ENCODE data around the gene EFCC1. TPM values are rescaled to one million over a fixed set of nuclear protein-coding genes. Genes with fewer than 3 reads are reported as not detected.

The EFCC1 gene
- total RNA-seq: 0.14 TPM in 1 of 2 replicates, not detected in the other

- no peak for TF ChIP-seq CTCF (IDR thresholded peaks at IDR 0.05; ENCODE audit: insufficient read depth, low read length, poor library complexity, severe bottlenecking)
- DNase-seq (ENCODE audit: low read depth): no peak
- Histone ChIP-seq H3K36me3 (ENCODE audit: control insufficient read depth, insufficient read depth, low read length) (no peaks in the 10 kb centered on the region), H3K27me3 (ENCODE audit: control insufficient read depth, insufficient read depth, low read length) (peaks cover 69% of the 10 kb centered on the region), H3K4me3 (ENCODE audit: low read depth, low read length) (peak within 1 kb of the TSS; percentile 18)
Observed at GRCh38 chr3:129001101-129001805, at the start of gene EFCC1. Gene EFCC1 (plus strand): TSS chr3:129001304. CDS start chr3:129001629, 325 bp downstream.

- no peak overlapping the region for H3K4me3 ChIP-seq (ENCODE audit: low read depth, low read length)
- no peaks in the 10 kb centered on the region for H3K36me3 ChIP-seq (ENCODE audit: control insufficient read depth, insufficient read depth, low read length)
- DNase-seq (ENCODE audit: low read depth): no peak
- TF ChIP-seq CTCF (IDR thresholded peaks at IDR 0.05; ENCODE audit: insufficient read depth, low read length, poor library complexity, severe bottlenecking): no peak
- H3K27me3 ChIP-seq (ENCODE audit: control insufficient read depth, insufficient read depth, low read length): no peaks in the 10 kb centered on the region
Observed at GRCh38 chr3:128956440-128956839, 44.7 kb upstream of the EFCC1 start.

GRCh38 chr3:128965280-128965679 is 35.8 kb upstream of the EFCC1 start:
- DNase-seq (ENCODE audit: low read depth): no peak
- Histone ChIP-seq H3K36me3 (ENCODE audit: control insufficient read depth, insufficient read depth, low read length) (no peaks in the 10 kb centered on the region), H3K27me3 (ENCODE audit: control insufficient read depth, insufficient read depth, low read length) (peaks cover 6% of the 10 kb centered on the region), H3K4me3 (ENCODE audit: low read depth, low read length) (no peak overlapping the region)
- no peak for TF ChIP-seq CTCF (IDR thresholded peaks at IDR 0.05; ENCODE audit: insufficient read depth, low read length, poor library complexity, severe bottlenecking)

GRCh38 chr3:128965818-128966217 is 35.3 kb upstream of the EFCC1 start:
- Histone ChIP-seq H3K4me3 (ENCODE audit: low read depth, low read length) (no peak overlapping the region), H3K36me3 (ENCODE audit: control insufficient read depth, insufficient read depth, low read length) (no peaks in the 10 kb centered on the region), H3K27me3 (ENCODE audit: control insufficient read depth, insufficient read depth, low read length) (peaks cover 6% of the 10 kb centered on the region)
- DNase-seq (ENCODE audit: low read depth): no peak
- TF ChIP-seq CTCF (IDR thresholded peaks at IDR 0.05; ENCODE audit: insufficient read depth, low read length, poor library complexity, severe bottlenecking): no peak

GRCh38 chr3:128967748-128968355 is 33.3 kb upstream of the EFCC1 start:
- Histone ChIP-seq H3K4me3 (ENCODE audit: low read depth, low read length) (no peak overlapping the region), H3K27me3 (ENCODE audit: control insufficient read depth, insufficient read depth, low read length) (peaks cover 6% of the 10 kb centered on the region), H3K36me3 (ENCODE audit: control insufficient read depth, insufficient read depth, low read length) (no peaks in the 10 kb centered on the region)
- no peak for DNase-seq (ENCODE audit: low read depth)
- no peak for TF ChIP-seq CTCF (IDR thresholded peaks at IDR 0.05; ENCODE audit: insufficient read depth, low read length, poor library complexity, severe bottlenecking)

All from kidney epithelial cell (primary cell).